ENCODE measurements around the gene KRTAP12-2. TPM values are rescaled to one million over a fixed set of nuclear protein-coding genes. Genes with fewer than 3 reads are reported as not detected.

The KRTAP12-2 gene
- total RNA-seq, 1 donor, result not detected

DNA sequence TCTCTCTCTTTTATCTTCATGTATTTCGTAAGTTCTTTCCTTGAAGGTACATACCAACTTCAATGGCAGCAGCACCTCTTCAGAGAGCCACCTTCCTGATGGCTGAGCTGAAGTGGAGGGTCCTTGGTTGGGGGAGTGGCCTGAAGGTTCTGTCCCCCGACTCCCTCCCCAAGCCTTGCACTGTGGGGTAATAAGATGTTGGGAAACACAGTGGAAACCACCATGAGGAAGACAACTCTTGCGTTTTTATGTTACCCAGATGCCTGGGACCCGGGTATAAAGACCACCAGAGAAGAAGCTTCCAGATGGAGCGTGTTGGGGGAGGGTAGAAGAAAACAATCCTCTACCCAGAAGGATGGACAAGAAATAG, 8.2 kb downstream of the KRTAP12-2 start:
- Histone ChIP-seq H3K4me2 (ENCODE audit: insufficient read depth, low read length) (no peak overlapping the region), H3K27me3 (ENCODE audit: insufficient read depth, low read length) (no peaks in the 10 kb centered on the region), H3K9me3 (ENCODE audit: low read depth, low read length) (no peaks in the 10 kb centered on the region), H3K27ac (ENCODE audit: low read depth, low read length) (no peak overlapping the region), H3K4me3 (ENCODE audit: insufficient read depth, low read length) (no peak overlapping the region), H4K20me1 (ENCODE audit: insufficient read depth, low read length) (no peaks in the 10 kb centered on the region), H3K79me2 (ENCODE audit: insufficient read depth, low read length) (no peaks in the 10 kb centered on the region), H3K36me3 (ENCODE audit: insufficient read depth, low read length) (no peaks in the 10 kb centered on the region), H3K4me1 (ENCODE audit: insufficient read depth, low read length) (no peaks in the 10 kb centered on the region), H2AFZ (ENCODE audit: low read length) (no peak overlapping the region)
- no peak for DNase-seq (ENCODE audit: insufficient read length, low spot score, missing footprints)
- TF ChIP-seq, protein P1, sequence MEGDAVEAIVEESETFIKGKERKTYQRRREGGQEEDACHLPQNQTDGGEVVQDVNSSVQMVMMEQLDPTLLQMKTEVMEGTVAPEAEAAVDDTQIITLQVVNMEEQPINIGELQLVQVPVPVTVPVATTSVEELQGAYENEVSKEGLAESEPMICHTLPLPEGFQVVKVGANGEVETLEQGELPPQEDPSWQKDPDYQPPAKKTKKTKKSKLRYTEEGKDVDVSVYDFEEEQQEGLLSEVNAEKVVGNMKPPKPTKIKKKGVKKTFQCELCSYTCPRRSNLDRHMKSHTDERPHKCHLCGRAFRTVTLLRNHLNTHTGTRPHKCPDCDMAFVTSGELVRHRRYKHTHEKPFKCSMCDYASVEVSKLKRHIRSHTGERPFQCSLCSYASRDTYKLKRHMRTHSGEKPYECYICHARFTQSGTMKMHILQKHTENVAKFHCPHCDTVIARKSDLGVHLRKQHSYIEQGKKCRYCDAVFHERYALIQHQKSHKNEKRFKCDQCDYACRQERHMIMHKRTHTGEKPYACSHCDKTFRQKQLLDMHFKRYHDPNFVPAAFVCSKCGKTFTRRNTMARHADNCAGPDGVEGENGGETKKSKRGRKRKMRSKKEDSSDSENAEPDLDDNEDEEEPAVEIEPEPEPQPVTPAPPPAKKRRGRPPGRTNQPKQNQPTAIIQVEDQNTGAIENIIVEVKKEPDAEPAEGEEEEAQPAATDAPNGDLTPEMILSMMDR (IDR thresholded peaks at IDR 0.05; ENCODE audit: extremely low read depth, low read depth, low read length), result no peak

DNA sequence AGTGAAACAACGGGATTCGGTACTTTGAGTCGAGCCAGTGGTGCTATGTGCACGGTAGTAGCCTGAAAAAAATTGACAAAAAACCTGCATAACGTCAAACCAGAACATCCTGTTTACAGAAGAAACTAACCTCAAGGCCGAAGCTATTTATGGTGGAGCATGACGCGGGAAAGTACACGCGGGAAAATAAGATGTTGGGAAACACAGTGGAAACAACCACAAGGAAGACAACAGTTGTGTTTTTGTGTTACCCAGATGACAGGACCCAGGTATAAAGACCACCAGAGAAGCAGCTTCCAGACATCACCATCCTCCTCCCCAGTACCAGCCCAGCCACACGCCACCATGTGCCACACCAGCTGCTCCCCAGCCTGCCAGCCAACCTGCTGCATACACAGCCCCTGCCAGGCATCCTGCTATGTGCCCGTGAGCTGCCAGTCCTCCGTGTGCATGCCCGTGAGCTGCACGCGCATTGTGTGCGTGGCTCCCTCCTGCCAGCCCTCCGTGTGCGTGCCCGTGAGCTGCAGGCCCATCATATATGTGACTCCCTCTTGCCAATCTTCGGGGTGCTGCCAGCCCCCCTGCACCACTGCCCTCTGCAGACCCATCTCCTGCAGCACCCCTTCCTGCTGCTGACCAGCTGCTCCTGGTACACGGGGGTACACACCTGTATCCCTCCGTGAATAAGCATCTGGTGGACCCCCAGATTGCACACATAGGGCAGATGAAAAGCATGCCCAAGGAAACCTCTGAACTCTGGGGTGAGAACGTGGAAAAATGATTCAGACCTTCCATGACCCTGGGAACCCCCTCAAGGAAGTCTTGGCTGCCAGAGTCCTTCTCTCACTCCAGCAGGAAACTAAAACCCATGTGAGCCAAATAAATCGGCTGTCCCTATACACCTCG, 8.8 kb downstream of the KRTAP12-2 start, which contains the start of gene KRTAP12-3:
TSS of gene KRTAP12-3 (plus strand) at position 298 of the 906 bp plus-strand sequence. CDS start at position 346, 48 bp downstream.
- no peaks in the 10 kb centered on the region for H3K36me3 ChIP-seq (ENCODE audit: insufficient read depth, low read length)
- H3K9me3 ChIP-seq (ENCODE audit: low read depth, low read length), result no peaks in the 10 kb centered on the region
- H3K4me1 ChIP-seq (ENCODE audit: insufficient read depth, low read length), result no peaks in the 10 kb centered on the region
- H3K79me2 ChIP-seq (ENCODE audit: insufficient read depth, low read length), result no peaks in the 10 kb centered on the region
- no peak within 1 kb of the TSS for H2AFZ ChIP-seq (ENCODE audit: low read length)
- no peak for DNase-seq (ENCODE audit: insufficient read length, low spot score, missing footprints)
- no peak within 1 kb of the TSS for H3K27ac ChIP-seq (ENCODE audit: low read depth, low read length)
- no peaks in the 10 kb centered on the region for H4K20me1 ChIP-seq (ENCODE audit: insufficient read depth, low read length)
- H3K4me3 ChIP-seq (ENCODE audit: insufficient read depth, low read length), result no peak within 1 kb of the TSS
- TF ChIP-seq, protein P1 (IDR thresholded peaks at IDR 0.05; ENCODE audit: extremely low read depth, low read depth, low read length), result no peak
- no peaks in the 10 kb centered on the region for H3K27me3 ChIP-seq (ENCODE audit: insufficient read depth, low read length)
- H3K4me2 ChIP-seq (ENCODE audit: insufficient read depth, low read length), result no peak within 1 kb of the TSS

DNA sequence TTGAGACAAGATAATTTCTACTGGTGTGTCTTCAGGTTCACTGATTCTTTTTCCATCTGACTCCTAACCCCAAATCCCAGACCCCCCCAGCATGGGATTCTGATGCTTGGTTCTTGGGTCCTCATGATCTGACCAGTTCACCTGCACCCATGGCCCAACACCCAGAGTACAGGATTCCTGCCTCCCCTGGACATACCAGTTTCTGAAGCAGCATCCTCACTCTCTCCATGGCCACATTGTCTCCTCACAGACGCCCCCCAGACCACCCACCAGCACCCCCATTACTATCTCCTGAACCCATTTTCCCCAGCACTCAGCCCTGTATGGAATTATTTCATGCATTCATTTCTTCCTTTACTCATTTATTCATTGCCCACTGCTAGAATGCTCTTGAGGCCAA, 9.9 kb downstream of the KRTAP12-2 start:
- H3K79me2 ChIP-seq (ENCODE audit: insufficient read depth, low read length), result no peaks in the 10 kb centered on the region
- DNase-seq (ENCODE audit: insufficient read length, low spot score, missing footprints), result no peak

More for the DNA sequence above, 9.9 kb downstream of the KRTAP12-2 start:
- no peak overlapping the region for H2AFZ ChIP-seq (ENCODE audit: low read length)
- no peak overlapping the region for H3K4me2 ChIP-seq (ENCODE audit: insufficient read depth, low read length)
- no peak overlapping the region for H3K27ac ChIP-seq (ENCODE audit: low read depth, low read length)
- TF ChIP-seq, protein P1 (IDR thresholded peaks at IDR 0.05; ENCODE audit: extremely low read depth, low read depth, low read length), result no peak
- no peak overlapping the region for H3K4me3 ChIP-seq (ENCODE audit: insufficient read depth, low read length)
- no peaks in the 10 kb centered on the region for H3K4me1 ChIP-seq (ENCODE audit: insufficient read depth, low read length)
- H4K20me1 ChIP-seq (ENCODE audit: insufficient read depth, low read length), result no peaks in the 10 kb centered on the region
- no peaks in the 10 kb centered on the region for H3K27me3 ChIP-seq (ENCODE audit: insufficient read depth, low read length)
- H3K36me3 ChIP-seq (ENCODE audit: insufficient read depth, low read length), result no peaks in the 10 kb centered on the region
- H3K9me3 ChIP-seq (ENCODE audit: low read depth, low read length), result no peaks in the 10 kb centered on the region
